HG02870 (cell line): ENCODE measurements around the gene NKG7.

ENCODE experiments used
- ATAC-seq: cut with Tn5 transposase; IDR thresholded peaks from one replicate; pipeline ENCODE4 v1.9.1; 2021; ENCODE audit warnings: mild to moderate bottlenecking, moderate library complexity; ENCODE audit not compliant: unreplicated experiment

NKG7 gene

DNA sequence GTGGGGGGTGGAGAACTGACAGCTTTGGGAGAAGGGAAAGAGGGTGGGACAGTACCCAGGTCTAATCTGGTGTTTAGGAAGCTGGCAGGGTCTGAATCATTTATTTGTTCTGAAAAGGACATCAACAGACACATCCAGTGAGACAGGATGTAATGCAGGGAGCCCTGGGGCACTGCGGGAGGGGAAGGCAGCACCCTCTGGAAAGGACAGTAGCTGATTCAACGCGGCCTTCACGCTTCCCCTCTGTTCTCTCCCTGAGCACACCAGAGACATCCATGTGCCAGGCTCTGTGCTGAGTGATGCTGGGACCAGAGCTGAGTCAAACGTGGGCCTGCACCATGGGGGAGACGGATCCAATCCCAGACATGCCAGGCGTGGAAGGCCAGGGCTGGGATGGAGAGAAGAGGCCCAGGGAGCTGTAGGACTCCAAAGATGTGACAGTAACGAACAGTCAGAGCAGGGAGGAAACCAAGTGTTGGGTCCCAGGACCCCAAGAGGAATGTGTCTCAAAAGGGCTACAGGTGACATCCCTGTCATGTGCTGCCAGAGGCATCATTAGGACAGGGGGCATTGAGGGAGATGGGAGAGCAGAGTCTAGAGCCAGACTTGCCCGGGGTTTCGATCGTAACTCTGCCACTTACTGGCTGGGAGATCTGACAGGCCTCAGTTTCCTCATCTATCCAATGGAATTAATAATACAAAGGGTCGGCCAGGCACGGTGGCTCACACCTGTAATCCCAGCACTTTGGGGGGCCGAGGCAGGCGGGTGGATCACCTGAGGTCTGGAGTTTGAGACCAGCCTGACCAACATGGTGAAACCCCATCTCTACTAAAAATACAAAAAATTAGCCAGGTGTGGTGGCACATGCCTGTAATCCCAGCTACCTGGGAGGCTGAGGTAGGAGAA, 8.0 kb downstream of the NKG7 start:
- ATAC-seq: no peak

DNA sequence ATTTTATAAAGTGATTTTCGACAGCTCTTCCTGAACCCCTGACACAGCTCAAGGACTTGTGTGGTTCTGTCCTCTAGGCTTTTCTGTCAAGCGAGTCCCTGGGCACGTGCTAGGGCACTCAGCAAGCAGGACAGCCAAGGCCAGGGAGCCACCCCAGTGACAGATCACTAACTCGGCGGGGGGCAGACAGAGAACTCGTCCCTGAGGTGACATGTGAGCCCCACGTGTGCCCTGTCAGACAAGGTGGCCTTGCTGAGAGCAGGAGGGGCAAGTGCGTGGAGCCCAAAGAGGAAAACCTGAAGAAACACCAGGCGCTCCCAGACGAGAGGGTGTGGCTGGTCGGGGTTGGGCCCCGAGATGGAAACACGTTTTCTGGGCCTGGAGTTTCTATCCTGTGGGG, 11.2 kb downstream of the NKG7 start:
- ATAC-seq: no peak

DNA sequence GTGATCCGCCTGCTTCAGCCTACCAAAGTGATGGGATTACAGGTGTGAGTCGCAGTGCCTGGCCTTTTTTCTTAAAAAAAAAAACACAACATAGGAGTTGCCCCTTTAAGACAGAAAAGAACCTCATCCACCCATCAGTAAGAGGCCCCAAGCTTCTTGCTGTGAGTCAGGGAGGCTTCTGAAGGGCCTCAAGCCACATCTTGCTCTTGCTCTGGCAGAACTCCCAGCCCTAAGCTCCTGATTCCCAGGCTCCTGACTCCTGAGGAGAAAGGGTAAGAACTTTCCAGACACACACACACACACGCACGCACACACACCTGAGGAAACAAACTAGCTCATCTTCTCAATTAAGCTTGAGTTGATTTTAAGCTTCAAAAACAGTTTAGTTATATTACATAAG, 13.2 kb downstream of the NKG7 start:
- no peak for ATAC-seq

DNA sequence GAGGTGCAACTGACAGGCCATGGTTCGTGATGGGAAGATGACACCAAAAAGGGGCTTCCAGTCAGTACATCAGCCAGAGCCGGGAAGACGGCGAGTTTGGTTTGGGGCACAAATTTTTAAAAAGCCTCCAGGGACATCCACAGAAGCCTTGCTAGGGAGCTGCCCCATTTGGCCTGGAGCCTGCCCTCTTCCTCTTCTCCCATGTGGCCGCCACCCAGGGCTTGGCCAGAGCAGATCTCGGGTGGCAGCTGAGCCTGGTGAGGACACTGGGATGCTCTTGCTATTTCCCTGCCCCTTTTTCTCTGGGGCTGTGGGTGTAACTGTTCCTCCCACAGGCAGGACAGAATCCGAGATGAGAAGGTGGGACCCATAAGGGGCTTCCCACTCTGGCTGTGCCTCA, 14.5 kb downstream of the NKG7 start:
- no peak for ATAC-seq

DNA sequence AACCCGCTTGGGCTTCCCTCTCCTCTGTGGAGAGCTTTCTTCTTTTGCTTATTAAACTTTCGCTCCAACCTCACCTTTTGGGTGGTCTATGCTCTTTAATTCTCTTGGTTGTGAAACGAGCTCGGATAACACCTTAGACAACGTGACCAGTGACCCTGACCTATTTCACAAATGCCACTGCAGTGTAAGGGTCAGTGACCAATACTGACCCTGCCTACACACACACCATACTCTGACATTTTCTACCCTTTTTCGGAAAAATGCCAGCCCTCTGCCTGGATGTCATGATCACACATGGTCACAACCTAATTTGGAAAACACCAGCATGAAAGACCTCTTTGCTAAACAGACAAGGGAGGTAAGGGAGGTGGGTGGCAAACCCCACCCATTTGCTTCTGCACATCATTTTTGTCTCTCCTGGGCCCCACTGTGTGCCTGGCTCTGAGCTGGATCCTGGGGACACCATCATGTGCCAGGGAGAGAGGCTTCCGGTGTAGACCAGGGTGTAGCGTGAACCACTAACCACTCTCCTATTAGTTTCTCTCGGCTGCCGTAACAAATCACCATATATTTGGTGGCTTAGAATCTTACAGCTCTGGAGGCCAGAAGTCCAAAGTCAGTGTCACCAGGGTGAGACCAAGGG, 16.2 kb downstream of the NKG7 start:
- no peak for ATAC-seq

DNA sequence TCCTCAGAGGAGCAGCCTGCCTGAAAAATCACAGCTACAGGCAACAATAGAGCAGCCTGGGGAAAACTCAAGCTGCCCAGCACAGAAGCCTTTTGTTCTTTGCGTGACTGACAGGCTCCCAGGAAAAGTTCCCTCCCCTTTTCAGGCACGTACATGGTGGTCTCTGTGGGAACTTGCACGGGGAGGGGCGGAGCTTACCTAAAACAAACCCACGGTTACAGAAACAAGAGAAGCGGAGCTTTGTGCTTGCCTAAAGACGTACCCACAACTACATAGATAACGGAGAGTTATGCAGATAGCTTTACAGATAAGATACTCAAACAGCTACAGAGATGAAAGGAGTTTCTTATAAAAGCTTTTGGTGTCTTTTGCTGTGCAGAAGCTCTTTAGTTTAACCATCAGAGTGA, 17.7 kb downstream of the NKG7 start:
- ATAC-seq: no peak

DNA sequence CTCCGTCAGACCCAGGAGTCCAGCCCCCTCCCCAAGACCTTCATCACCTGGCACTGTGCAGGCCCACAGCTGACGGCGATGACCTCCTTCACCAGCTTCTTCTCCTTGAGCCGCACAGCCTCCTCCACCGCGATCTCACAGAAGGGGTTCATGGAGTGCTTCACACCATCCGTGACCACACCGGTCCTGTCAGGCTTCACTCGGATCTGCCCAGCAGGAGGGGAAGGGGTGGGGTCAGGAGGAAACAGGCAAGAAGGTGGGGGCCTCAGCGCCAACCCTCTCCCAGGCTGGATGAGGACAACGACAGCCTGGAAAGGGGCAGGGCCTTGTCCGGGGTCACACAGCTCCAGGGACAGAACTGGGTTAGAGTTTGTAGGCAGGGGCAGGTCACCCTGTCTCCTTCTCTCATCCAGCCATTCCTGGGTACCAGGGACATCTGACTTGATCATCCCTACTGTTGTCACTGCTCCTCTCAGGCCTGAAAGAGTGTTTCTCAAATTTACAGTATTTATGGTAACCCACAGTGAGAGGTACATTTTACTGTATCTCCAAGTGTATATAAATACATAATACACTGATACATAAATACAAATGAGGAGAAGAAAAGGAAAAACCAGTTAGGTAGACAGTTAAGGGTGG, 18.2 kb downstream of the NKG7 start:
- ATAC-seq: no peak

DNA sequence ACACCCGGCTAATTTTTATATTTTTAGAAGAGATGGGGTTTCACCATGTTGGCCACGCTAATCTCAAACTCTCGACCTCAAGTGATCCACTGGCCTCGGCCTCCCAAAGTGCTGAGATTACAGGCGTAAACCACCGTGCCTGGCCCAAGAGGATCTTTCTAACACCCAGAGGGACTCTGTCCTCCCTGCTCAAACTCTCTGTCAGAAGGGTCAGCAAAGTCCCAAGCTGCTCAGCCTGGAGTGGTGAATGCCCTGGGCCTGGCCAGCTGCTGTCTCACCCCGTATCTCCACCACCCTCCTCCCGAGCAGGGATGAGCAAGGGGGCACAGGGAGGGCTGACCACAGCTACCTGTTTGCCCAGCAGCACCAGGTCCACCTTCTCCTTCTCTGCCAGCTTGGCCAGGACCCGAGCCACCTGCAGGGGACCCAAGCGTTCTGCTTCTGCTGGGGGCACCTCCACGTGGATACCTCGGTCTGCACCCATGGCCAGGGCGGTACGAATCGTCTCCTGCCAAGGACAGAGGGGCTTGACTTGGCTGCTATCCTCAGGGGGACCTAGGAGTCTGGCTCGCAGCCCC, 19.6 kb downstream of the NKG7 start:
- ATAC-seq: no peak

DNA sequence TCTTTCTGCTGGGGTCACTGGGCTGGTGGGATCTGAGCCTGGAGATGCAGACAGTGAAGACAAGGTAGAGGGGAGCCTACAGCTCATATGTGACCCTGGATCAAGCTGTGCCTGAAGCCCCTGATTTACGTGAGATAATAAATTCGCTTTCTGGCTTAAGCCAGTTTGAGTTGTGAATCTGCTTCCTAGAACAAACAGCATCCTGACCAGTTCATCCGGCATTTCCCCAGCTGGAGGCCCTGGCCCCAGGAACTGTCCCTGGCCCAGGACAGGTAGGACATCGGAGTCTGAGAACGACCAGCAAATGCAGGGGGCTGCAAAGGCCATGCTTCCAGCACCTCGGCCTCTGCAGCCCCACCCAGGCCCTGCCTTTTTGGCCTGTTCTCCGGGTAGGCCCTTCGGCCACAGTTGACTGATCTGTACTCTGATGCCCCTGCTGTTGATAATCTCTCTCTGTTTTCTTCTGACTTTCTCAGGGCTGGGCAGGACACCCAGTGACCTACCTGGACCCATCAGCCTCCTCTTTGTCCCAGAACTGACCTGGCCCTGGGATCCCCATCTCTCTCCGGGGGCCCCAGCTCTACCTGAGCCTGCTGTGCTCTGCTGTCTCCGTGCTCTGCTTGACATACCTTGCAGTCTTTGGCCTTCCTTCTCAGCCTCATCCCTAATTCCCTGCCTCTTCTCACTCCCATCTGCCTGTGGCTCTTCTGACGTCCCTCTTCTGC, 21.0 kb downstream of the NKG7 start:
- ATAC-seq: no peak

DNA sequence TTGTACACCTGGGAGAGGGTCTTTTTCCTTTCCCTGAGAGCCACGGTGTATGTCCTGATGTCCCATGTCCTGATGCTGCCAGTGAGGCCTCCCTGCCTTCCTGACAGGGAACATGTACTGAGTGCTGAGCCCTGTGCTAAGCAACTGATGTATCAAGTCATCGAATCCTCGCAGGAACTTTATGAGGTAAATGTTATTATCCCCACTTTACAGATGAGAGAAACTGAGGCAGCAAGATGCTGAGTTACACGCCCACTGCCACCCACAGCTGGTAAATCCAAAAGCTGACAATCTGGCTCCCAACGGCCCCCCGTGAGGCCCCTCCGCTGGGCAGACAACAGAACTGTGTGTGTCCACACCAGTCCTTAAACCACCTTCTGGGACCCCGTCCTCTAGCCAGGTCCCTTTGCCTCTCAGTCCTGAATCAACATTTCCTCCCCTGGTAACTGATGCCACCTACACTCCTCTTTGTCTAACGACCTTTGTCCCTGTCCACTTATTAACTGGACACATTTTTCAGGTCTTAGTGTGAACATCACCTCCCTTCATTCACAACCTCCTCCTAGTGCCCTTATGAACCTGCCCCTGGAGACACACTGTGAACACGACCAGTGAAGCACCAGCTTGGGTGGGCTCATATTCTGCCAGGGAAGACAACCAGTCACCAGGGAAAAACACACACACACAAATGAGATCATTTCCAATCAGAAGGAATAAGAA, 25.1 kb downstream of the NKG7 start:
- ATAC-seq: no peak

DNA sequence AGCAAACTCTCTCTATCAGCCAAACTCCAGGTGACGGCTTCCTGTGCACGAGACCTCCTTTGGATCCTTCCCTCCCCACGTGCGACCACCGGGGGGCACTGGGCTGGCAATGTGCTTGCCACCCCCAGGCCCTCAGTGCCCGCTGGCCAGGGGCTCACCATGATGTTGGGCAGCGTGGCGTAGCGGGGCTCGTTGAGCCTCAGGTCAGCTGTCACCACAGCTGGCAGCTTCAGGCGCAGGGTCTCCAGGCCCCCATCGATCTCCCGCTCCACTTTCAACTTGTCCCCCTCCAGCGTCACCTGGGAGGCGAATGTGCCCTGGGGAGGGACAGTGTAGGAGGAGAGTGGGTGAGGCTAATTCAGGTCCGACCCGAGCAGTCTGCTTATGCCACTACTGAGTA, 25.7 kb downstream of the NKG7 start:
- ATAC-seq: no peak

DNA sequence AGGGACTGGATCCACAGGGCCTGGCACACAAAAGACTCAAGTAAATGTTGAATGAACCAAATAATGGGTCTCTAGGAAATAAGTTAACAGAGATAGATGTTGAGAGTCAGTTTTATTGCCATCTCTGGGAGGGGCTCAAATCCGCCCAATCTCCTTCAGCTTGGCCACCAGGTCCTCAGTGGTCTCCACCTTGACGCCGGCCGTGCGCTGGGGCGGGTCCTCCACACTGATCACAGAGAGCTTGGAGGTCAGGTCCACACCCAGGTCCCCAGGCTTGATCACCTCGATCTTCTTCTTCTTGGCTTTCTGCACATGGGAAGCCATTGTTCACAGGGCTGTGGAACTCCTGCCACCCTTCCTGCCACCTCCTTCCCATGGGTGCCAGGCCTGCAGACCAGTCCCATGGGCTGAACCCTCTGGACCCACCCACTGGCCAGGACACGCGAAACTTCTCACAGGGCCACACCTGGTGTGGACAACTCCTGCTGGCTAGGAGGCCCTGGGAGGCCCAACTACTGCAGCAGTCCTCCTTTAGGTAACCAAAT, 27.3 kb downstream of the NKG7 start:
- ATAC-seq: no peak

DNA sequence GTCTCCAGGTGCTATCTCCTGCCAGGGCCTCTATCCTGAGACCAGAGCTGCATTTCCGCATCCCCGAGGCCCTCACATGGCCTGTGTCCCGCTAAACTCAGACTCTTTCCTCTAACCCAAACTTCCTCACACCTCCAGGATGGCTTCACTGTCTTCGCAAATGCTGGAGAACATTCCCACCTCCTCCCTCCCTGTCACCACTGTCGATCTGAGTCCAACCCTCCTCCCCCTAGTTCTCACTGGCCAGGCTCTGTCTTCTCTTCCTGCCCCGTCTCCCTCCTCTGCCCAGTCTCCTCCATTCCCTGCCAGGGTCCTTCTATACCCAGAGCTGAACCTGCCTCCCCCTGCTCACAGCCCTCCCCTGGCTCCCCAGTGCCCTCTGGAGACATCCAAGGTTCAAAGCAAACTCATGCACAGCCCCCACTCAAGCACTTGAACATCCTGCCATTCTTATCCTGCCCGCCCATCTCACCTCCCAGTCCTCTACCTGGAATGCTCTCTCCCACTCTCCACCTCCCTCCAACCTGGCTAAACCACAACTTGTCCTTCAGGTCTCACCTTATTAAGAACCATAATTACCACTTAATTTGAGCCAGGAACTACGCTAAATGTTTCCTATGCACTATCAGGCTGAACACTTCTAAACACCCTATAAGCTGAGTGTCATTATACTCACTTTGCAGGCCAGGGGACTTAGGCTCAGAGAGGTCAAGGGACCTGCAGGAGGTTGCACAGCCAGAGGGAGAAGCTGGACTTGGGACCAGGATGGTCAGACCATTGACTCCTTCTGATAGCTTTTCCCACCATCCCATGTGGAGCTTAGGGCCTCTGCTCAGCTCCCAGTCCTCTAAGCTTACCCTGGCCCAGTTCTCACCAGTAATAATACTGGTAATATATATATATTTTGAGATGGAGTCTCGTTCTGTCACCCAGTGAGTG, 29.6 kb downstream of the NKG7 start:
- no peak for ATAC-seq

DNA sequence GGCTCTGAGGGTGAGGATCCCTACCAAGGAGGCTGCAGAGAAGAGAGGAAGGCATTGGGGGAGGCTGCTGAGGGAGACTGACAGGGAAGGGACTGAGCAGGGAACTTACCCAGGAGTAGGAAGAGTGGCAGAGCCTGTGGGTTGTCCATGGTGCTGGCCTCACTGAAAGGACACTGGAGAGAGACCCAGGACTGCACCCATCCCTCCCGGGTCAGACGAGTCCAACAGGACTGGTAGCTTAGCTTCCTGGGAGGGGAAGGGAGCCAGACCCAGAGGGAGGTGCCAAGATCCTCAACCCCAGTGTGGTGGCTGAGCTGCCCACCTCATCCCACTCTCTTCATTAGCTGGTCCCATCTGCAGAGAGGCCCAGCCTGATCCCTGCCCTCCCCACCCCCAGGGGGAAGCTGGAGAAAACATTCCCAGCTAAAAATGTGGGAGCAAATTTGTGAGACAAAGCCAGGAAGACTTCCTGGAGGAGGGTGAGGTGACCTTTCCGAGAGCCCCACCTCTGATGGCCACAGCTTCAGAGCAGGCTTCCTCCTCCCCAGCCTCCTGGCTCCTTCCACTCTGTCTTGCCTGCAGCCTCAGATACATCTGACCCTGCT, 30.4 kb downstream of the NKG7 start, which contains the start of gene VSIG10L:
Gene VSIG10L (minus strand): TSS at position 164 of the 605 bp plus-strand sequence. CDS start 15 bp downstream, at position 149.
- no peak for ATAC-seq

DNA sequence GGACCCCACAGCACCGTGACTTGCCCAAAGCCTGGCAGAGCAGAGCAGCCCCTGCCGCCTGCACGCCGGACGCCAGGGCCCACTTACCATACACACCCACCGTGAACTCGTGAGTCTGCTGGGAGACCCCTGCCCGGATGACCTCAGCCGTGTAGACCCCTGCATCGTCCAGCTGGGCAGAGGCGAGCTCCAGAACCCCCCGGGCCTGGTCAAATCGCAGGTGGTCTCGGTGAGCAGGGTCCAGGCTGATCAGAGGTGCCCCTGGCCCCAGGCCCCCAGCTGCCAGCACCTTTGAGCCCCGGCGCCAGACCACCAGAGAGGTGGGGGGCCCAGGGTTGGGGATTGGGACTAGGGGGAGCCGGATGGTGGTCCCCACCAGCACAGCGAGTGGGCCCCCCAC, 31.4 kb downstream of the NKG7 start:
- no peak for ATAC-seq

DNA sequence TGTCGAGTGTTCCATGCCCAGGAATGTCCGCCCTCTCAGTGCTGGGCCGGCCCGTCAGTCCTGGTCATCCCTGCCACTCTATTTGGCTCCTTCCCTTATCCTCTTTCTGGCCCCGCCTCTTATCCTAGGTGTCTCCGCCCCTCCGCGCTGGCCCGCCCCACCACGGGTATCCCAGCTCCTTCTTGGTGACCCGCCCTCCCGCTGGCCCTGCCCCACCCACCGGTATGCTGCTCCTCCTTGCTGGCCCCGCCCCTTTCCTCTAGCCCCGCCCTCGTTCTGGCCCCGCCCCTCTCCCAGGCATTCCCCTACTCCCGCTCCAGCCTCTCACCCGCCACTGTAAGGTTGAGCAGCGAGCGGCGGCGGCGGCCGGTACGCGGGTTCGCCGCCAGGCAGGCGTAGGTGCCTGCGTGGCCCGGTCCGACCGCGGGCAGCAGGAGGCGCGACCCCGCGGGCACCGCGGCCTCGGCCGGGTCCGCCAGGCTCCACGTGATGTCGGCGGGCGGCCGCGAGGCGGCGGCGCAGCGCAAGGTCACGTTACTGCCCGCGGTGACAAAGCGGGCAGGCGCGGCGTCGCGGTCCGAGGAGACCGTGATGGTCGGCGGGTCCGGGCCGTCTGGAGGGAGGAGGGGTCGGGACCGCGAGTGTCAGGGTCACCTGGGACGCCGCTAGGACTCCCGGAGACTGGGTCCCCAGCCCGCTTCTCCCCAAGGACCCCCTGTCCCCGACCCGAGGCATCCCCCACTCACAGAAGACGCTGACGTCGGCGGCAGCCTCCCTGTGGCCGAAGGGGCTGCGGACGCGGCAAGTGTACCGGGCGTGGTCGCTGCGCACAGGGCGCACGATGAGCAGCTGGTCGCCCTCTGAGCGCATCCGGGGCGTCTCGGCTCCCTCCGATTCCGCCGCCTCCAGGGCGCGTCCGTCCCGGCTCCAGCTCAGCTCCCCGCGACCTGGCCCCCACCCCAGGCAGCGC, 32.5 kb downstream of the NKG7 start:
- ATAC-seq: peak; percentile 55

DNA sequence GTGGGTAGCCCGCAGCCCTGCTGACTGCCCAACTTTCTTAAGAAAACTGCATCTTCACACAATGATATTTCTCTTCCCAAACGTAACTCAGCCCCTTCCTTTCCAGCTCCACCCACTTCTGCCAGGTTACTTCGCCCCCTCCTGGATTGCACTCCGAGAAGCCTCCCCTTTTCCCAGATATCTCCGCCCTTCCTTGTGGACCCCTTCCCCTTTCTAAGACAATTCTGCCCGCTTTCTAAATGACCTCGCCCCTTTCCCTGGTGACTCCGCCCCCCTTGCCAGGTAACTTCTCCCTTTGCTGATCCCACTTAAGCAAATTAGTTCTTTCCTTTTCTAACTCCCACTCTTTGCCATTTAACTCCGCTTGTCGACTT, 33.2 kb downstream of the NKG7 start:
- ATAC-seq: peak; percentile 8
